Ecto neural progenitor cell (in vitro differentiated cells): ENCODE measurements around the gene HTT.
A peak's percentile ranks its signal among the peaks of the same experiment; 100 is the strongest.
"Not testable (repeated sequence)": the region's sequence is repeated elsewhere in the genome, so short reads cannot be mapped to it uniquely, and the experiment has no call there.

Source experiments
- DNase-seq: peaks from one replicate; pipeline ENCODE4 v3.0.0-alpha.2; 2018; ENCODE audit warnings: low spot score

Gene HTT

GRCh38 chr4:3082925-3083515 is 8.5 kb downstream of the HTT start:
- no peak for DNase-seq

- DNase-seq = no peak
These were observed 9.3 kb downstream of the HTT start for GRCh38 chr4:3083732-3084131.

GRCh38 chr4:3085948-3086670 is 11.6 kb downstream of the HTT start:
- no peak for DNase-seq

- DNase-seq = no peak
These were observed 12.8 kb downstream of the HTT start for GRCh38 chr4:3087115-3087797.

- no peak for DNase-seq
These were observed 17.0 kb downstream of the HTT start for GRCh38 chr4:3091464-3091863.

- not testable (repeated sequence) for DNase-seq
These were observed 20.2 kb downstream of the HTT start for GRCh38 chr4:3094701-3095100.

- no peak for DNase-seq
These were observed 21.7 kb downstream of the HTT start for GRCh38 chr4:3096202-3096601.

GRCh38 chr4:3098346-3098745 is 23.9 kb downstream of the HTT start:
- no peak for DNase-seq

- peak; percentile 89 for DNase-seq
These were observed 32.1 kb downstream of the HTT start for GRCh38 chr4:3106339-3107186.

- no peak for DNase-seq
These were observed 32.8 kb downstream of the HTT start for GRCh38 chr4:3107271-3107670.

GRCh38 chr4:3107691-3108121 is 33.2 kb downstream of the HTT start:
- no peak for DNase-seq

- no peak for DNase-seq
These were observed 33.7 kb downstream of the HTT start for GRCh38 chr4:3108211-3108610.

- DNase-seq = no peak
These were observed 37.0 kb downstream of the HTT start for GRCh38 chr4:3111461-3111860.

- no peak for DNase-seq
These were observed 37.7 kb downstream of the HTT start for GRCh38 chr4:3112201-3112600.

- DNase-seq = no peak
These were observed 38.4 kb downstream of the HTT start for GRCh38 chr4:3112609-3113469.

GRCh38 chr4:3114377-3114776 is 39.9 kb downstream of the HTT start:
- DNase-seq = no peak

GRCh38 chr4:3115637-3116270 is 41.3 kb downstream of the HTT start:
- DNase-seq = no peak

- DNase-seq = no peak
These were observed 42.5 kb downstream of the HTT start for GRCh38 chr4:3116955-3117354.

- no peak for DNase-seq
These were observed 43.8 kb downstream of the HTT start for GRCh38 chr4:3118312-3118711.

- no peak for DNase-seq
These were observed 45.0 kb downstream of the HTT start for GRCh38 chr4:3119464-3119863.

- no peak for DNase-seq
These were observed 46.6 kb downstream of the HTT start for GRCh38 chr4:3121110-3121509.
